Activated T-cell treated with anti-CD3 and anti-CD28 coated beads, Interleukin-2, amount 50 U/mL, for 72 hours (primary cell): ENCODE data around the gene PRKG2. TPM values are rescaled to one million over a fixed set of nuclear protein-coding genes. Genes with fewer than 3 reads are reported as not detected.

Source experiments
- ATAC-seq, 2 donors: fragments of 150-1000 bp; cut with Tn5 transposase; replicated peaks in 1 of 2; 2 replicates each; pipeline ENCODE4 v1.10.0; 2021; ENCODE audit warnings: moderate library complexity in 2 of 2, mild to moderate bottlenecking in 1 of 2
- DNase-seq, 2 donors: peaks; one replicate each; pipeline ENCODE4 v3.0.0; 2021 to 2022; ENCODE audit warnings: mixed read lengths in 1 of 2
- H3K27ac Mint-ChIP-seq: one replicate; pipeline ENCODE4 v1.8.0; 2022; ENCODE audit warnings: mild to moderate bottlenecking, moderate library complexity, mixed read lengths
- H3K27me3 Mint-ChIP-seq: one replicate; pipeline ENCODE4 v1.8.0; 2022; ENCODE audit warnings: low read depth, mixed read lengths
- H3K36me3 Mint-ChIP-seq, 2 donors: one replicate each; pipeline ENCODE4 v1.8.0; 2022; ENCODE audit warnings: mixed read lengths in 2 of 2, mild to moderate bottlenecking in 1 of 2; ENCODE audit not compliant: insufficient read depth in 2 of 2
- H3K4me1 Mint-ChIP-seq: one replicate; pipeline ENCODE4 v1.8.0; 2022; ENCODE audit warnings: low read depth, mixed read lengths
- H3K4me3 Mint-ChIP-seq, 2 donors: one replicate each; pipeline ENCODE4 v1.8.0; 2022; ENCODE audit warnings: mild to moderate bottlenecking in 2 of 2, mixed read lengths in 2 of 2, moderate library complexity in 2 of 2
- H3K9me3 Mint-ChIP-seq, 2 donors: one replicate each; pipeline ENCODE4 v1.8.0; 2022; ENCODE audit warnings: mixed read lengths in 2 of 2
- total RNA-seq, 2 donors: library from RNA; stranded (reverse); gene quantifications; one replicate each; pipeline ENCODE4 v1.2.3, GENCODE V29; 2022

The PRKG2 gene
- total RNA-seq, 2 donors from 2014 or later = 0.62 TPM; not detected in 1

DNA sequence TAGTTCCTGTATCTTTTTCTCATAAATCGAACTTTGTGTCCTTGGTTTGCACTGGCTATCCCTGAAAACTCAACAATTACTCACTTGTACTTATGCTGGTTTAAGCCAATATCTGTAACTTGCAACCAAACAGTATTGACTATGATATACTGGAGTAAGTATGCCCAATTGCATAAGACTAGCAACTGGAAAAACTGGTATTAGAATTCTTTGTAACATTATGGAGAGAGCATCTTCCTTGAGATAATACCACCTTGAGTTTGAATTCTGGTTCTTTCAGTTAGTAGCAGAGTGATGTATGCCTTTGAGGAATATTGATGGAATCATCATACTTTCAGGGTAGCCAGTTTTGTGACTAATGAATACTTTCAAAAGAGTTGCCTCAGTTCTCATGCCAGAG lies 156.4 kb downstream of the PRKG2 start:
- H3K4me1 Mint-ChIP-seq = no peaks in the 10 kb centered on the region
- ATAC-seq (no peak), DNase-seq (no peak)
- H3K9me3 Mint-ChIP-seq = no peaks in the 10 kb centered on the region
- peaks cover 10% of the 10 kb centered on the region for H3K27me3 Mint-ChIP-seq
- no peak overlapping the region for H3K4me3 Mint-ChIP-seq
- H3K27ac Mint-ChIP-seq = no peak overlapping the region
- H3K36me3 Mint-ChIP-seq = no peaks in the 10 kb centered on the region

DNA sequence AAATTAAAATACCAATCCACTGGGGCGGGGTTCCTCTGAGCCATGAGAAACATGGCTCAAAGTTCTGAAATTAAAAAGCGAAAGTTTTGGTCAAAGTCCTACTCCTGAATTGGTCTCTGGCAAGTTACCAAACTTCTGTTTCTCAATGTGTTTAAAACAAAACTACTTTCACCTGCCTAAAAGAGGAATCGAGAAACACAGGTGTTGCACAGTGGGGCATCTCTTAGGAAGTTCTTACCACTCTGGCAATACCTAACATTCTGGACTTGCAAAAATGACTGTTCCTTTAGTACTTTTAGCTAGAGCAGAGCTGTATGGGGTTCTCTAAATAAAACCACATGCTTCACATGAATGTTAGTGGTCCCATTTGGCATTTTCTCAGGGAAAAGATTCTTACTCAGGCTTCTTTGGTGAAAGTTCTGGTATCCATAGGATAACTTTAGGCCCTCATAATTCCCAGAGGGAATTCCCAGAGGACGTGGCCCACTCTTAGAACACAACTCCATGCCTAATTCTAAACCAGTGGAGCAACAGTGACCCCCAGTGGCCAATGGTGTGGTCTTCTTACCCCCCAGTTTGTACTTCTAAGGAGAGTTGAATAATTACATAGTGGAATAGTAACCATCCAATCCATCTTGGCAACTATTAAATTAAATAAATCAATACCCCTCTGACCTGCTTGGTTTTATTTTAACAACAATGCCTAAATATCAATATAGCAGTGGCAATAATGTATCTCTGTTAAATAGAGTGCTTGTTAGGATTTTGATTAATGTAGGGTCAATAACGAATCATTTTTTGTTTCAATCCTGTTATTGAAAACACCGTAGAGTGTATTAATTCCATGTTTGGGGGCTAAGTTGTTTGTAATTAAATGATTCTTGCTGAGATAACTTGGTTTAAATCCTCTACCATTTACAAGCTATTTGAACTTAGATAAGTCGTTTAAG lies 162.6 kb downstream of the PRKG2 start:
- Mint-ChIP-seq H3K36me3 (no peaks in the 10 kb centered on the region), H3K27me3 (peaks cover 16% of the 10 kb centered on the region), H3K9me3 (no peaks in the 10 kb centered on the region), H3K4me3 (no peak overlapping the region), H3K4me1 (no peaks in the 10 kb centered on the region), H3K27ac (no peak overlapping the region)
- DNase-seq (peak; percentile 39 to 42), ATAC-seq (no peak)

DNA sequence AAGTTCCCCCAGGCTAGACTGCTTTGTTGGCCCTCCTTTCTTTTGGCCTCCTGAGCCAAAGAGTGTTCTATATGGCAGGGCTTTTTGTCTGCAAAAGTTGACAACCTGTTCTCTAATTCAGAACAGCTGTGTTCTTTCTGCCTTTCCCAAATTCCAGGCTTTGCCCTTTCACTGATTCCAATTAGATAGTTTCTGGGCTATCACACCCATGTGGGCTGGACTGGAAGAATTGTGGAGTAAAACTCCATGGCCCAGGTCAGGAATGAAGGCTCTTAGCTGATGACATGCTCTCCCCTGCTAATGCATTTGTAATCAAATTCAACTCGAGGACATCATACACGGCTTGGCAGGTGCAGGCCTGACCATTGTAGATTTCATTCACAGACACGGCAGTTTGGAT lies 165.1 kb downstream of the PRKG2 start:
- ATAC-seq = no peak
- H3K27me3 Mint-ChIP-seq = peaks cover 33% of the 10 kb centered on the region

DNA sequence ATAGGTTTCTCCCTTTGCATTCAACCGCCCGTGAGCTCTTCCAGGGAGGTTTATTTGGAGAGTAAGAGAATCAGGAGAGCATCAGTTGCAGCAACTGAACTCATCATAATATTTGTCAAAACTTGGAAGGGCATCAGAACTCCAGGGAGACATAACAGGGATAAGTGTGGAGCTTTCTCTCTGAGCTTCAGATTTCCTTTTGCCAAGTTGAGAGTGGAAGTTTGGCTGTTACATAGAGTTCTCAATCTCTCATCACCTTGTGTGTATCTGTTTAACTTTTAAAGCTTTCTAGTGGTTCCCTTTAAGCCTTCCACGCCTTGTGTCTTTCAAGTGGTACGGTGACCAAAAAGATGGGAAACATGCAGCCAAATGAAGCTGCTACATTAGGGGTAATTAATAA lies 165.7 kb downstream of the PRKG2 start:
- no peak overlapping the region for H3K4me3 Mint-ChIP-seq
- ATAC-seq (no peak), DNase-seq (no peak)
- no peaks in the 10 kb centered on the region for H3K36me3 Mint-ChIP-seq
- peaks cover 34% of the 10 kb centered on the region for H3K27me3 Mint-ChIP-seq
- H3K9me3 Mint-ChIP-seq = no peaks in the 10 kb centered on the region
- no peak overlapping the region for H3K27ac Mint-ChIP-seq
- H3K4me1 Mint-ChIP-seq = no peaks in the 10 kb centered on the region

More for the DNA sequence above, 165.1 kb downstream of the PRKG2 start:
- Mint-ChIP-seq H3K4me3 (no peak overlapping the region), H3K36me3 (no peaks in the 10 kb centered on the region), H3K9me3 (no peaks in the 10 kb centered on the region), H3K4me1 (no peaks in the 10 kb centered on the region), H3K27ac (no peak overlapping the region)
- DNase-seq = no peak

DNA sequence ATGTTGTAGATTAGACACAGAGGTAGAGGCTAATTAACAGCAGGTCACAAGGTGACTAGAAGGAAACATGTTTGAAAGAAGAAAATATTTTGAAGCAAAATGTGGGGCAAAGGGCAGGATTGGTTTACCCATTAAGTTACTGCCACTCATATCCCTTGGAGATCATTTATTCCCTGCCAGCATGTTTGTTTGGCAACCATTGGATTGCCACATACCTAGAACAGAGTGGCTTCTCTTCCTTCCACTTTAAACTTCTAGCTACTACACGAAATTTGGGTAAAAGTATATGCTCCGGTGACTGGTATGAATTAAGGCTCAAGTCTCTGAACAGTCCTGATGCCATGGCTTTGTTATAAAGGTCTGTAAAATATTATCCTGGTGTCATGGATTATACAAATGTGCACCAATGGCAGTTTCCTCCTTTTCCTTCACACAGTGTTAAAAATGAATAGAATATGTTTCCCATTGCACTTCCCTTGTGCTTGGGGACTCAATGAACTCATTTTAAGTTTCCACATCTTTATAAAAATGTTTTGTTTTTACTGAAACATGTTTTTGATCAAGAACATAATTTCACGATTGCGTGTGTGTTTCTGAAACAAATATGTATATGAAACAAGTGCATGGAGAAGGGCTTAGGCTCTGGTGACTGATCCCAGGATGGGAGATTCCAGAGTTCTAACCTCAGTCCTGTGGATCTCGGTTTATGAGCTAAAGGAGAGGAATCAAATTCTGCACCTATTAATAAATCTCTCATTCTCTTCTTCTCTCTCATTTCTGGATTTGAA lies 172.2 kb downstream of the PRKG2 start:
- Mint-ChIP-seq H3K9me3 (no peaks in the 10 kb centered on the region), H3K27ac (no peak overlapping the region), H3K27me3 (peaks cover 49% of the 10 kb centered on the region), H3K4me3 (no peak overlapping the region), H3K36me3 (no peaks in the 10 kb centered on the region), H3K4me1 (no peaks in the 10 kb centered on the region)
- DNase-seq = no peak
- ATAC-seq = no peak

DNA sequence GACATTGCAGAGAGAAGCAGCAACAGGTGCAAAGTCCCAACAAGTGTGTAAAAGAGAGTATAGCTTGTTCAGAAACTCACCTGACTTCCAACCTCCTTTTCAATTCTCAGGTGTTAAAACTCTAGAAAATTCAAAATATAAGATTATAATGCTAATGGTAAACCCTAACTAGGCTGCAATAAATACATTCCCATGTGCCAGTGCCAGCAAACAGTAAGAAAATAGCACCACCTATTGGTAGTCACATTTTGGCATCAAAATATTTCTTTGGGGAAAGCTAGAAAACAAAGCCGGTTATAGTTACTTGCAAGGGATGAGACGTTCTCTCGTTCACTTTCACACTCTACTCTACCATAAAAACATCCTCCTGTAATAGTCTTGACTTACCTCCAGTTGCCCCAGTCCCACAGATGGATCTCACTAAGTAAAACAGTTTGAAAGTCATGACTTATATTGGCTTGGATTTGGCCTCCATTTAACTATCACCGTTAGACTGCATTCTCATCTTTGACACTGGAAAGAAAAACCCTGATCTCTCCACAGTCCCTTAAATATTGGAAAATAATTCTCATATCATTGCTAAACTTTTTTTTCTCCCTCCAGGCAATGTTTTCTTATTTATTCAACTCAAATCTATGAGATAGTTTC lies 174.9 kb downstream of the PRKG2 start:
- ATAC-seq = no peak

DNA sequence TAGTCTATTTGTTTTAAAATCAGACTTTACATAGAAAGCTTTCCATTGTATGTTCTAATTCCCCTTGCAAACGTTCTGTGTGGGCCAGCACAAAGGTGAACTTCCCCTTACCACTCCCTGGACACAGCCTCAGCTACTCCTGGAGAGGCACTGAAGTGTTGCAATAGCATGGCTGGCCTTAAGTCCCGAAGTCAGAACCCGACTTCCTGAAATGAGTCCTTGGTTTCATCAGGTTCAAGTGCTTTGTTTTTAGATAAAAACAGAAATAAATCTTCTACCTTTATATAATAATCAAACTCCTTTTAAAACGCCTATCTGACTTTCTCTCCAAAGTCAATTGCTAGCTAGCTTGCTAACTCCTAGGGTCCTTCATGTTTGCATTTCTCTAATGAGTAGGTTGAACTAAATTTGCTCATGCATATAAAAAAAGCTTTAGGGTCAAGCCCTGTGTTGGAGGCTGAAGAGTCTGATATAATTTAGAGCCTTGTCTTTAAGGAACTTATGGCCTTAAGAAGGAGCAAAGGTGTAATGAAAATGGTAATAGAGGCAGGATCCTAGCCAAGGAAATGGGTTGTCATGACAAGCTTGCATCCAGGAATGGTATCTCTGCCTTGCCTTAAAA lies 175.6 kb downstream of the PRKG2 start:
- Mint-ChIP-seq H3K36me3 (no peaks in the 10 kb centered on the region), H3K9me3 (no peaks in the 10 kb centered on the region)

More for the DNA sequence above, 174.9 kb downstream of the PRKG2 start:
- H3K27ac Mint-ChIP-seq = no peak overlapping the region
- no peaks in the 10 kb centered on the region for H3K4me1 Mint-ChIP-seq
- no peak for DNase-seq
- H3K9me3 Mint-ChIP-seq = no peaks in the 10 kb centered on the region
- no peaks in the 10 kb centered on the region for H3K36me3 Mint-ChIP-seq
- H3K27me3 Mint-ChIP-seq = peaks cover 32% of the 10 kb centered on the region
- H3K4me3 Mint-ChIP-seq = no peak overlapping the region

DNA sequence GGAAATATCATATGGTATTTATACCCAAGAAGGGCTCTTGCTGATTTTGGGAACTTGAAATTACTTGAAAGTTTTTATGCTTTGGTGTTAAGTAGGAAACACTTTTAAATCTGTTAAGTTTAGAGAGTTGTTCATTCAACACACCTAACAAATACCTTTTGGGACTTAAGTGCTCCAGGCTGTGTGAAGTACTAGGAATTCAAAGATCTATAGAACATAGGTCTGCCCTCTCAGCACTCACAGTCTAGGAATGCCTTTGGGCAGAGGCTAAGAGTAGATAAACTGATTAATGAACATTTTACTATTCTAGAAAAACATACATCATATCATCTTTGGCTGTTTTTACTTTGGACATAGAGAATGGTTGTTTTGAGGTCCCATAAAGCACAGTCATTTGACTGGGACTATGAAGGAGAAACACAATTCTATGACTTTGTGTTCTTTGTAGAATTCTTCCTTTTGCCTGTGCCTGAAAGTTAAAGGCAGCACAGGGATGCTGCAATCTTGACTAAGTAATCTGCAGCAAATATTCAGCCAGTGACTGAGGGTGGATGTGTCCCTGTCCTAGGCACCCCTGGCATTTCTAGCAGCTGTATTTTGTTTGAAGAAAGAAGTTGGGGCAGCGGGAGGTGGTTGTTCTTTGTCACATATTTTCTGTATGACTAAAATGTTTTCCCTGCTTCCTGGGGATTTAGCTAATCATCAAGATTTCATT lies 176.2 kb downstream of the PRKG2 start:
- Mint-ChIP-seq H3K36me3 (no peaks in the 10 kb centered on the region), H3K27ac (no peak overlapping the region), H3K4me1 (no peaks in the 10 kb centered on the region), H3K9me3 (no peaks in the 10 kb centered on the region), H3K4me3 (no peak overlapping the region), H3K27me3 (peaks cover 35% of the 10 kb centered on the region)
- no peak for ATAC-seq
- DNase-seq = no peak

More for the DNA sequence above, 175.6 kb downstream of the PRKG2 start:
- ATAC-seq (no peak), DNase-seq (no peak)
- no peaks in the 10 kb centered on the region for H3K4me1 Mint-ChIP-seq
- H3K27me3 Mint-ChIP-seq = peaks cover 35% of the 10 kb centered on the region
- no peak overlapping the region for H3K27ac Mint-ChIP-seq
- no peak overlapping the region for H3K4me3 Mint-ChIP-seq

Other genes starting within 250 kb of the PRKG2 start
- gene BMP3, start 184.5 kb downstream of the PRKG2 start, total RNA-seq = not detected